Measurements from ENCODE around the gene UGGT1.

The UGGT1 gene

GRCh38 chr2:128057334-128057733 is 33.7 kb upstream of the UGGT1 start:
- no peak overlapping the region for H3K4me3 ChIP-seq (ENCODE audit: low read depth, low read length)
- in situ Hi-C loops (cut with HindIII; ENCODE audit: low sequenced_read_pairs): no loop called here
- TF ChIP-seq CTCF (IDR thresholded peaks at IDR 0.05; ENCODE audit: low read depth, low read length, missing control alignments): no peak
- no peak for DNase-seq (ENCODE audit: low read depth)

- no peak for DNase-seq (ENCODE audit: low read depth)
- in situ Hi-C loops (cut with HindIII; ENCODE audit: low sequenced_read_pairs): no loop called here
- no peak for TF ChIP-seq CTCF (IDR thresholded peaks at IDR 0.05; ENCODE audit: low read depth, low read length, missing control alignments)
These were observed 32.9 kb upstream of the UGGT1 start for GRCh38 chr2:128058114-128058513.

GRCh38 chr2:128062571-128062970 is 28.4 kb upstream of the UGGT1 start:
- in situ Hi-C loops (cut with HindIII; ENCODE audit: low sequenced_read_pairs): no loop called here
- DNase-seq (ENCODE audit: low read depth): no peak
- TF ChIP-seq CTCF (IDR thresholded peaks at IDR 0.05; ENCODE audit: low read depth, low read length, missing control alignments): no peak
- no peak overlapping the region for H3K4me3 ChIP-seq (ENCODE audit: low read depth, low read length)

More at GRCh38 chr2:128058114-128058513, 32.9 kb upstream of the UGGT1 start:
- no peak overlapping the region for H3K4me3 ChIP-seq (ENCODE audit: low read depth, low read length)

- in situ Hi-C loops (cut with HindIII; ENCODE audit: low sequenced_read_pairs): no loop called here
- no peak for TF ChIP-seq CTCF (IDR thresholded peaks at IDR 0.05; ENCODE audit: low read depth, low read length, missing control alignments)
- no peak for DNase-seq (ENCODE audit: low read depth)
- no peak overlapping the region for H3K4me3 ChIP-seq (ENCODE audit: low read depth, low read length)
These were observed 26.6 kb upstream of the UGGT1 start for GRCh38 chr2:128064353-128064752.

GRCh38 chr2:128069769-128070168 is 21.2 kb upstream of the UGGT1 start:
- no peak for DNase-seq (ENCODE audit: low read depth)
- no peak for TF ChIP-seq CTCF (IDR thresholded peaks at IDR 0.05; ENCODE audit: low read depth, low read length, missing control alignments)
- in situ Hi-C loops (cut with HindIII; ENCODE audit: low sequenced_read_pairs): no loop called here
- no peak overlapping the region for H3K4me3 ChIP-seq (ENCODE audit: low read depth, low read length)

- no peak overlapping the region for H3K4me3 ChIP-seq (ENCODE audit: low read depth, low read length)
- no peak for TF ChIP-seq CTCF (IDR thresholded peaks at IDR 0.05; ENCODE audit: low read depth, low read length, missing control alignments)
- in situ Hi-C loops (cut with HindIII; ENCODE audit: low sequenced_read_pairs): no loop called here
- no peak for DNase-seq (ENCODE audit: low read depth)
These were observed 17.7 kb upstream of the UGGT1 start for GRCh38 chr2:128073278-128073677.

Measured in astrocyte of the cerebellum (primary cell).